Prostate gland (tissue), 2 donors: ENCODE data around the gene BTBD9. TPM values are rescaled to one million over a fixed set of nuclear protein-coding genes. Genes with fewer than 3 reads are reported as not detected.

ENCODE experiments used
- DNase-seq: peaks from one replicate; pipeline ENCODE4 v3.0.0-alpha.2; 2019; ENCODE audit warnings: low spot score
- H3K27ac ChIP-seq, 2 donors: fragments of 200-600 bp; sonication (generic); 2 replicates each; pipeline ENCODE4 v1.5.1; 2017 to 2019
- H3K27me3 ChIP-seq: fragments of 200-600 bp; sonication (generic); replicated peaks from 2 replicates; pipeline ENCODE4 v1.5.1; 2019; ENCODE audit not compliant: insufficient read depth
- H3K36me3 ChIP-seq, 2 donors: fragments of 200-600 bp; sonication (generic); 1 replicate in 1 of 2; 2 replicates in 1 of 2; pipeline versions ENCODE4 v1.5.1 to v1.8.1; 2017 to 2019
- H3K4me1 ChIP-seq: fragments of 200-600 bp; sonication (generic); replicated peaks from 2 replicates; pipeline ENCODE4 v1.5.1; 2019
- H3K4me3 ChIP-seq, 2 donors: fragments of 200-600 bp; sonication (generic); 2 replicates each; pipeline ENCODE4 v1.5.1; 2017 to 2019
- H3K9me3 ChIP-seq: fragments of 200-600 bp; sonication (generic); 2 replicates; pipeline ENCODE4 v1.5.1; 2017
- POLR2A ChIP-seq: fragments of 450-650 bp; IDR thresholded peaks from one replicate; pipeline ENCODE4 v1.6.1; 2016; ENCODE audit warnings: antibody characterized with exemption, mild to moderate bottlenecking
- POLR2AphosphoS5 ChIP-seq: sonication (generic); formaldehyde crosslinking; IDR thresholded peaks from one replicate; pipeline ENCODE4 v1.6.1; 2017; ENCODE audit warnings: antibody characterized with exemption
- WGBS: methylation state at CpG from one replicate; pipeline ENCODE4 v1.1.5; 2018; 5-methylcytosine and 5-hydroxymethylcytosine counted together
- intact Hi-C: fragments of 100-400 bp; cut with DNase I; formaldehyde crosslinking; loops from one replicate; pipeline ENCODE4 v1.14.2; 2022
- total RNA-seq, 2 donors: library from RNA; depleted of rRNA; stranded (reverse); fragments of >200 nt; gene quantifications; one replicate each; pipeline ENCODE4 v1.1.0, GENCODE V29; 2016
- TF ChIP-seq, protein P1 (sequence below), 4 experiments: fragments of 200-600 bp in 2 of 4; fragments of 450-650 bp in 2 of 4; sonication (generic) in 2 of 4; IDR thresholded peaks; 1 replicate in 3 of 4; 2 replicates in 1 of 4; pipeline ENCODE4 v1.5.1; 2016 to 2019; ENCODE audit warnings: antibody characterized with exemption in 4 of 4, mild to moderate bottlenecking in 2 of 4, moderate library complexity in 2 of 4

Gene BTBD9
- total RNA-seq, 2 donors from 2014 or later = 11.2 to 17.4 TPM

DNA sequence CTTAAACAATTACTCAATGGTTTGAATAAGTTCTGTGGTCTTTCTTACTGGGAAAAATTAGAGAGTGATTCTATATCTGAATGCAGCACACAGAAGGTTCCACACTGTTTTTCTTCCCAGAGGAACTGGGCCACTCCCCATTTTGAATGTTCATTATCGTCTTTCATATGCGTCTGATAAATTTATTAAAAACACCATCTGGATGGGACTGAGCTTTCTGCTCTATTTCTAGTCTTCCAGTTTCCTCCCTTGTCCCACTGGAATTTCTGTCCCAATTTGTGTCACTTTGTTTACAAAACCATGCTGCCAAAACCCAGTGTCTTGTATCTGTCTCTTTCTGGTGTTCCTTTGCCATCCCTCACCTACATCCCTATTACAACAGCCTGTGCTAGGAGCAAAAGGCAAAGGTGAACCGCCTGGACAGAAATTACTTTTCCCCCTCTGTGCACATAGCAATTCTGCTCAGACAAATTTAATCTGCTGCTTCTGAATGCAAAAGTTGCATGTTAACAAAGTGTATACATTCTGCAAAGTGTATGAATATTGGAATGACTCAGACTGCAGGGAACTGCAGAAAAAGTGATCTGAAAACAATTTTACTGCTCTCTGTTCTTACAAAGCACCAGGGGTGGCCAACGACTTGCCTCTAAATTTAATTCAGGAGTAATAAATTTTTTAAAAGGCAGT is 333.6 kb downstream of the BTBD9 start:
- Histone ChIP-seq H3K27ac (no peak overlapping the region), H3K9me3 (no peaks in the 10 kb centered on the region), H3K36me3 (no peaks in the 10 kb centered on the region), H3K4me3 (no peak overlapping the region), H3K4me1 (peaks cover 5% of the 10 kb centered on the region), H3K27me3 (no peaks in the 10 kb centered on the region)
- intact Hi-C loops = no loop called here
- 72% methylated on average over 4 of the region's 4 CpGs for WGBS
- TF ChIP-seq POLR2A (no peak), POLR2AphosphoS5 (no peak)
- TF ChIP-seq, protein P1, sequence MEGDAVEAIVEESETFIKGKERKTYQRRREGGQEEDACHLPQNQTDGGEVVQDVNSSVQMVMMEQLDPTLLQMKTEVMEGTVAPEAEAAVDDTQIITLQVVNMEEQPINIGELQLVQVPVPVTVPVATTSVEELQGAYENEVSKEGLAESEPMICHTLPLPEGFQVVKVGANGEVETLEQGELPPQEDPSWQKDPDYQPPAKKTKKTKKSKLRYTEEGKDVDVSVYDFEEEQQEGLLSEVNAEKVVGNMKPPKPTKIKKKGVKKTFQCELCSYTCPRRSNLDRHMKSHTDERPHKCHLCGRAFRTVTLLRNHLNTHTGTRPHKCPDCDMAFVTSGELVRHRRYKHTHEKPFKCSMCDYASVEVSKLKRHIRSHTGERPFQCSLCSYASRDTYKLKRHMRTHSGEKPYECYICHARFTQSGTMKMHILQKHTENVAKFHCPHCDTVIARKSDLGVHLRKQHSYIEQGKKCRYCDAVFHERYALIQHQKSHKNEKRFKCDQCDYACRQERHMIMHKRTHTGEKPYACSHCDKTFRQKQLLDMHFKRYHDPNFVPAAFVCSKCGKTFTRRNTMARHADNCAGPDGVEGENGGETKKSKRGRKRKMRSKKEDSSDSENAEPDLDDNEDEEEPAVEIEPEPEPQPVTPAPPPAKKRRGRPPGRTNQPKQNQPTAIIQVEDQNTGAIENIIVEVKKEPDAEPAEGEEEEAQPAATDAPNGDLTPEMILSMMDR (IDR thresholded peaks at IDR 0.05) = no peak
- no peak for DNase-seq

DNA sequence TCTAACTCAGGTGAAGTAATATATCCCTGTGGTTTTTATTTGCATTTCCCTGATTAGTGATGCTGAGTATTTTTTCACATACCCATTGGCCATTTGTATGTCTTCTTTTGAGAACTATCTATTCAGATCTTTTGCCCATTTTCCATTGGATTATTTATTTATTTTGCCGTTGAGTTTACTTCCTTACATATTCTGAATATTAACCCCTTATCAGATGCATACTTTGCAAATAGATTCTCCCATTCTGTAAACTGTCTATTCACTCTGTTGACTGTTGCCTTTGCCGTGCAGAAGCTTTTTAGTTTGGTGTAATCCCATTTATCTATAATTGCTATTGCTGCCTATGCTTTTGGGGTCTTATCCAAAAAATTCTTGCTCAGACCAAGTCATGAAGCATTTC is 336.9 kb downstream of the BTBD9 start:
- no peak for TF ChIP-seq POLR2AphosphoS5
- TF ChIP-seq, protein P1 (IDR thresholded peaks at IDR 0.05) = no peak
- no peak for TF ChIP-seq POLR2A
- intact Hi-C loops = no loop called here
- H3K27ac ChIP-seq = no peak overlapping the region
- DNase-seq = no peak
- H3K9me3 ChIP-seq = no peaks in the 10 kb centered on the region
- no peaks in the 10 kb centered on the region for H3K36me3 ChIP-seq
- no peak overlapping the region for H3K4me3 ChIP-seq
- WGBS = 79% methylated on average over 2 of the region's 2 CpGs
- H3K27me3 ChIP-seq = no peaks in the 10 kb centered on the region
- H3K4me1 ChIP-seq = peaks cover 5% of the 10 kb centered on the region

DNA sequence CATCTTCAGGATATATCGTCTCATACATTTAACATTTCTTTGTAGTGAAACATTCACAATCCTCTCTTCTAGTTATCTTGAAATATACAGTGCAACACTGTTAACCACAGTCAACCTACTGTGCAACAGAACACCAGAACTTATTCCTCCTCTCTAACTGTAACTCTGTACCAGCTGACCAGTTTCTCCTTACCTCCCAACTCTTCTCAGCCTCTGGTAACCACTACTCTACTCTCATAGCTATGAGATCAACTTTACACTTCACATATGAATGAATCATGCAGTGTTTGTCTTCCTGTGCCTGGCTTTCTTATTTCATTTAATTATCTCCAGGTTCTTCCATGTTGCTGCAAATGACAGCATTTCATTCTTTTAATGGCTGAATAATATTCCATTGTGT is 337.6 kb downstream of the BTBD9 start:
- Histone ChIP-seq H3K4me3 (no peak overlapping the region), H3K27ac (no peak overlapping the region), H3K4me1 (peaks cover 5% of the 10 kb centered on the region), H3K9me3 (no peaks in the 10 kb centered on the region), H3K27me3 (no peaks in the 10 kb centered on the region), H3K36me3 (no peaks in the 10 kb centered on the region)
- no peak for TF ChIP-seq POLR2A
- TF ChIP-seq, protein P1 (IDR thresholded peaks at IDR 0.05) = no peak
- no peak for TF ChIP-seq POLR2AphosphoS5
- 92% methylated on average over 1 of the region's 1 CpG for WGBS
- intact Hi-C loops = no loop called here
- DNase-seq = no peak

DNA sequence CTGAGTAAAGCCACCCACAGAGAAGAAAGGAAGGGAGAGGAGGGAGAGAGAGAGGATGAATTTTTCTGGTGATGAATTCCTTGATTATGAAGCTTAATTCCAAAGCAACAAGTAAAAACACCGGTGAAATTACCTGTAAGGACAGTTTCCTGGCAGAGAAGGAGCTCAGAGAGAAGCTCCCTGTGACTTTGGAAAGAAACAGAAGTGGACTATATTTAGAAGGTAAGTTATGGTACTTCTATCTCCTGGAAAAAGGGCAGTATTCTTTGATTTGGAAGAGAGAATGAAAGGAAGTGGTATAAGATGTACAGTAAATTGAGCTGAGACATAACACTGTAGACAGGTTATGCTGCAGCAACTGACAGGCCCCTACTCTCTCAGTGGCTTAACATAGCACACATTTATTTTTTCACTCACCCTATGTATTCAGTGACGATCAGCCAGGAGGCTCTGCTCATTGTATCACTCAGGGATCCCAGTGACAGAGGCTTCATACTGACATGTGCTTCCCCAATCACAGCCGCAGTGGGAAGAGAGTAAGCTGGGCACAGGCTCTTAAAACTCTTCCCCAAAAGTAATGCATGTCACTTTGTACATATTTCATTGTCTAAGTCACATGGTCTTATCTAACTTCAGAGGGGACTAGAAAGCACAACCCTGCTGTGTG is 349.5 kb downstream of the BTBD9 start:
- Histone ChIP-seq H3K4me3 (no peak overlapping the region), H3K36me3 (no peaks in the 10 kb centered on the region), H3K27ac (no peak overlapping the region), H3K9me3 (no peaks in the 10 kb centered on the region), H3K27me3 (no peaks in the 10 kb centered on the region), H3K4me1 (no peaks in the 10 kb centered on the region)
- no peak for DNase-seq
- intact Hi-C loops = no loop called here
- TF ChIP-seq POLR2AphosphoS5 (no peak), POLR2A (no peak)
- TF ChIP-seq, protein P1 (IDR thresholded peaks at IDR 0.05) = no peak
- 53% methylated on average over 3 of the region's 3 CpGs for WGBS

DNA sequence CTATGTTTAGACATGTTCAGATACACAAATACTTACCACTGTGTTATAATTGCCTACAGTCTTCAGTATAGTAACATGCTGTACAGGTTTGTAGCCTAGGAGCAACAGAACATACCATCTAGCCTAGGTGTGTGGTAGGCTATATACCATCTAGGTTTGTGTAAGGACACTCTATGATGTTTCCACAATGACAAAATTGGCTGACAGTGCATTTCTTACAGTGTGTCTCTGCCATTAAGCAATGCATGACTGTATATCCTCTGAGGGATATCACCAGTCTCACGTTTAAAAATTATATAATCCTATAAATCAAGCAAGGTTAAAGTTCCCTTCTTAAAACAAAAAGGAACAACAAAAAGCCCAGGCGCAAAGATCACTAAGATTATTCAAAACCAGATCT is 352.2 kb downstream of the BTBD9 start:
- Histone ChIP-seq H3K4me1 (no peaks in the 10 kb centered on the region), H3K27me3 (no peaks in the 10 kb centered on the region), H3K4me3 (no peak overlapping the region), H3K36me3 (no peaks in the 10 kb centered on the region), H3K9me3 (no peaks in the 10 kb centered on the region), H3K27ac (no peak overlapping the region)
- intact Hi-C loops = no loop called here
- 91% methylated on average over 2 of the region's 2 CpGs for WGBS
- TF ChIP-seq POLR2A = no peak
- TF ChIP-seq, protein P1 (IDR thresholded peaks at IDR 0.05) = no peak
- no peak for TF ChIP-seq POLR2AphosphoS5
- no peak for DNase-seq
